ENCODE results near the gene FAM114A2.

GRCh38 chr5:154005648-154006047, 33.1 kb downstream of the FAM114A2 start:
- TF ChIP-seq POLR2AphosphoS5 (IDR thresholded peaks at IDR 0.05) (no peak), CTCF (IDR thresholded peaks at IDR 0.05) (no peak), POLR2A (IDR thresholded peaks at IDR 0.05; ENCODE audit: low read depth) (no peak)

Measured in esophagus muscularis mucosa (tissue), 3 donors.